CD4-positive, alpha-beta T cell treated with Interleukin-21 for 1 hour (primary cell): ENCODE data around the gene FOSL2.

Experiments
- DNase-seq: peaks from one replicate; pipeline ENCODE4 v3.0.0-alpha.2; 2020

The FOSL2 gene

DNA sequence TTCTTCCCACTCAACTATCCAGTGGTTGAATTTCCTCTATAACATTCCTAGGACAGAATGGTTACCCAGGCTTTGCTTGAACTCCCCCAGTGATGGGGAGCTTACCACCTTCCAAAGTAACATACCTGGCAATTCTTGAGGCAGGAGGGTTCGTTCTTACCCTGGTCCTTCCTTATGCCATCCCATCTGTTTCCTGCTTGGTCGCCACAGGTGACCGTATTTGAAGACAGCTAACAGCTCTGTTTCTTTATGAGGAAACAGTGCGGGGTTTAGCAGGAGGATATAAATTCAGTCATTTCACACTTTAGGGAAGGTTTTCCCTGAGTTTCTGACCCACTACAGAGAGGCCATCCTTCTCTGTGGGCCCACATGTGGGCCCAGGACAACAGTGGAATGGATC lies 42.6 kb downstream of the FOSL2 start:
- DNase-seq = no peak

DNA sequence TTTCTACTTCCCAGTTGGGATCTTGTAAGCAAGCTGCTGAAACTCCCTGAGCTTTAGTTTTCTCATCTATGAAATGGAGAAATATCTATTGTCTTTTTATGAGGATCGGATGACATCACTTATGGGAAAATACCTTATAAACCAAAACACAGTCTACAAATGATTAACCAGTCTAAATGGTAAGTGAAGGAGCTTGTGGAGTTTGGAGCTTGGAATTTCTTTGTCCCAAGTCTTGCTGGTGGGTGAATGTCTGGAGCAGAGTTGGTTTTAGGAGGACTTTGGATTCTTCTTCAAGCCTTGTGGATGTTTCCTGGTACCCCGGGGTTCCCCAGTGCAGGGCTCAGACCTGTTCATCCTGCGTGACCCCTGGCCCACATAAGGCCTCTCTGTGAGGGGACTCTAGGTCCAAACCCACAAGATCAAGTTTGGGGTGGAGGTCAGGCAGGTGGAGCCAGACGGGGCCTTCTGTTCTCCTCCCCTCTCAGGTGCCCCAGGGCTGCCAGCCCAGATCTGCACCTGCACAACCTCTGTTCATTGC lies 43.2 kb downstream of the FOSL2 start:
- no peak for DNase-seq

DNA sequence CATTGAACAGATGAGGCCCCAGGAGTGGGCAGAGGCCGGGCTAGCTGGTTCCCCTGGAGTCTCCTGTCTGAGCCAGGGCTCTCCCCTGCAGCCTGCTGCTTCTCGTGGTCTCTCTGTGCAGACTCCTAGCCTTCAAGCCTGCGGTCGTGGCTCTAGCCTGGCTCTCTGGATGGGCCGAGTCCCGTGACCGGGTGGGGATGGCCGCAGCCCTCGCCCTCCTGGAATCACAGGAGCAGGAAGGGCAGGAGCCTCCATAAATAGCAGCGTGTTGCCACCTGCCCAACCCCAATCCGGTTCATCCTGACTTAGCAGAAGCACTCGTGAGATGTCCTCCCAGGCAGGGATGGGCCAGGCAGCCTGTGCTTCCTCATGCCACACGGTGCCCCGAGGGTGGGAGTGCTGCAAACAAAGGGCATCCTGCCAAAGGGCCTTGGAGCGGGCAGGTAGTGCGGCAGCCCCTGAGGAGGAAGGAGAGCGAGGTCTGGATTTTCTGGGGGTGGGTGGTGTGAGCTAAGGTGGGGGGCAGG lies 43.9 kb downstream of the FOSL2 start:
- no peak for DNase-seq

DNA sequence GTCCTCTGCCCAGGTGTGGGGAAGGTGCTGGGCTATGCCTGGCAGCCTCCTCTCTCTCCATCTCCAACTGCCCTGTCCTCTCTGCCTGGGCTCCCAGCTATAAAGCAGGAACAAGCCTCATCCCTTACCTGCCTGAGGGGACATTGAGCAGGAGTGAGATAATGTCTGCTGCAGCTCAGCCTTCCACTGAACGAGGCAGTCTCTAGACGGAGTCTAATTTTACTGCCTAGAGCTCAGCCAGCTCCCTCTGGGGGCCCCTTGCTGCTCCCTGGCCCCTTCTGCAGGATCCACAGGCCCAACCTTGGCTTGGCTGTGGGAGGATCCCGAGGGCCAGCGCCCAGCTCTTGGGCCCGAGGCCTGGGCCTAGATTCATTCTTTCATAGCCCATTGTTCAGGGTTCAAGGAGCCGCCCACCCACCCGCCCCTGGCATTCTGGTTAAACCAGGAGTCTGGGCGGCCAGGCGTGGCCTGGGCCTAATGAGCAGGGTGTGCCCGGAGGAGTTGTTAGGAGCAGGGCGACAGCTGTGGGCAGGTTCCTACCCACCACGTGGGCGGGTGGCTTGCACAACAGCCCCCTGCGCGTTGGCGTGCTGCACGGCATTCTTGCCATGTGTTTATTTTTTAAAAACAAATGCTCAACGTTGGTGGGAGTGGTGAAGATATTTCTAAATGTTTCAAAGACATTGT lies 44.6 kb downstream of the FOSL2 start:
- DNase-seq = no peak

DNA sequence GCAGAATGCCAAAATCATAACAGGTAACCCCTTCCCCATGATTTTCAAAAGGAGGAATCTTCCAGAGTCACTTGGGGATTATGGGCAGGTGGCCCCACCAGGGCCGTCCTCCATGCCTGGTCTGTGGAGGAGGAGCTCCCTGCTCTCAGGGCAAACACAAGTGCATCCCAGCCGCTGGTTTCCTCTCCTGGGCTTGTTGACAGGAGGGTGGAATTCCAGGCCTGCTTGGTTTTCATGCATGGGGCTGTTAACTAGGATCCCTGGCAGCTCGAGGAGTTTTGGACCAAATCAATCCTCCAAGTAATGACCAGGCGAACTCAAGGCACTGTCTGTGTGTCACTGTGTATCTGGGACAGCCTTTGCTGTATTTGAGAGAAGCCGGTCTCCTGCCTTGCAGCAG lies 45.3 kb downstream of the FOSL2 start:
- DNase-seq = no peak

DNA sequence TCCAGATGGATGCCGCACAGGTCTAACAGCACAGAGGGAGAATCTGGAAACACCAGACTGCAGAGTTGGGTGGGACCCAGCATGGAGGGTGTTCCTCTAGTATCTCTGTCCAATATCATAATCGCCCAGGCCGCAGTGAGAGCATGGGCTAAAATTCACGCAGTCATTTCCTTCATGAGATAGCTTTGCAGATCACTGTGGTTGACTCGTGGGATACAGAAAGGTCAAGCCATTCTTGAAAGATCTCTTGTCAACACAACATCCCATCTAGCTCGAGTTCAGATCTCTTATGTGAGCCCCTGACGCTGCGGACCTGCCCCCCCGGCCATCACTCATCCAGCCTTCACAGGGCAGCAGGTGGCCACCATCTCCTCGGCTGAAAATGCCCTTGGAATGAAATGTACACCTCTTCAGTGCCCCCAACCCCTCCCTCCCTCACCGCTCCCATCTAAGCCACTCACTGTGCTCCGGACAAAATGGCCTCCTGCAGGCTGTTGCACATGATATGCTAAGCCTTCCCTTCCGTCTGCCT lies 45.9 kb downstream of the FOSL2 start:
- DNase-seq = no peak

DNA sequence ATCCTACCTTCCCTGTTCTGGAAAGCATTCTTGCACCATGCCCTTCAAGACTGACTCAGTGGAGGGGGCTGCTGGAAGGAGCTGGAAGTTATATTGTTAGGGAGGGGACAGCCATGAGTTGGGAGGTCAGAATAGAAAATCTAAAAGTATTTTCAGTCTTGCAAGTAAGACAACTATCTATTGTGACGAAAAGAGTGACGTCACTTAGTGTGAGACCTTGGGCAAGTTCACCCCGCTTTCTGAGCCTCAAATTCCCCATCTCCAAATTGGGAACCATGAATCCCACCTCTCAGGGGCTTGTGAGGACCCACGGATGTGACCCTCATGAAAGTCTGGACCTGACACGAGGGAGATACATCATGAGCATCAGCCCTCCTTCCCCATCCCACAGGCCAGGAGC lies 46.5 kb downstream of the FOSL2 start:
- DNase-seq = no peak

DNA sequence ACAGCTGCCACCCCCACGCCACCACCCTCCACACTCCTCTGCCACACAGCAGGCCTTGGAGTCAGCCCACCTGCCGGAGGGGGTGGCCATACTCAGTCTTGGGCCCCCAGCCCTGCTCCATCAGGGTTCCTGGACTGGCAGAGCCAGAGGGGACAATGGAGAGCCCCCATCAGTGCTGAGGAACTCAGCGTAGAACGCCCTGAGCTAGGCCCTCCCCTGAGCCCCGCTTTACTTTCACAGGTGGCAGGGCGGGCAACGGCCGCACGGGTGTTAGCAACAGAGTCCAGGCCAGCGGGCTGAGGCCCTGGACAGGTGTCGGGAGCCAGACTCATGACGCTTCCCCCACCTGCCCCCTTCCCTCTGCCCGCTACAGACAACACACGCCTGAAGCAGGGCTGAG lies 47.1 kb downstream of the FOSL2 start:
- DNase-seq = no peak

DNA sequence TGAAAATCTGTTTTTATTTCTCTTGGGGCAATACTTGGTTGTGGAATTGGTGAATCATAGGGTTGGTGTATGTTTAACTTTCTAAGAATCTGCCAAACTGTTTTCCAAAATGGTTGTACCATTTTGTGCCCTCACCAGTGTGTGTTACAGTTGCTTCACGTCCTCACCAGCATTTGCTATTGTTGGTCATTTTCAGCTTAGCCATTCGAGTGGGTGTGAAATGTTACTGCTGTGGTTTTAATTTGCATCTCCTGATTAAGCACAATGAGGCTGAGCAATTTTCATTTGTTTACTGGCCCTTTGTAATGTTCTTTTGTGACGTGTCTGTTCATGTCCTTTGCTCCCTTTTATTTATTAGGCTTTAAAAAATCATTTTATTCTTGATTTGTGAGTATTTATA lies 49.7 kb downstream of the FOSL2 start:
- no peak for DNase-seq

DNA sequence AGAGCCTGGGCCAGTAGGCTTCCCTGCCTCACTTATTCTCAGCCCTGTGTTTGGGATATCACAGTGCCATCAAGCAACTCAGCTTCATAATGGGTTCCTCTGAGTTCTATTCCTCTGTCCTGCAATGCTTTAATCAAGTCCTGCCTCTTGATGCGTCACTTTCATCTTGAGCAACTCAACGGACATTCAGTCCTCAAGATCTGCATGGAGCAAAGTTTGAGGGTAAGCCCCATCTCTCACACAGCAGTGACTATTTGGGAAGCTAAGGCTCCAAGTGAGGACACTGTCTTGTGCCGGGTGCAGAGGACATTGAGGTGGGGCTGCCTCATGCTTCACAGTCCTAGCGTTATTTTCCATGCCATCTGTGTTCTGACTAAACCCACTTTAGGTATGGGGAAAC lies 52.3 kb downstream of the FOSL2 start:
- no peak for DNase-seq

DNA sequence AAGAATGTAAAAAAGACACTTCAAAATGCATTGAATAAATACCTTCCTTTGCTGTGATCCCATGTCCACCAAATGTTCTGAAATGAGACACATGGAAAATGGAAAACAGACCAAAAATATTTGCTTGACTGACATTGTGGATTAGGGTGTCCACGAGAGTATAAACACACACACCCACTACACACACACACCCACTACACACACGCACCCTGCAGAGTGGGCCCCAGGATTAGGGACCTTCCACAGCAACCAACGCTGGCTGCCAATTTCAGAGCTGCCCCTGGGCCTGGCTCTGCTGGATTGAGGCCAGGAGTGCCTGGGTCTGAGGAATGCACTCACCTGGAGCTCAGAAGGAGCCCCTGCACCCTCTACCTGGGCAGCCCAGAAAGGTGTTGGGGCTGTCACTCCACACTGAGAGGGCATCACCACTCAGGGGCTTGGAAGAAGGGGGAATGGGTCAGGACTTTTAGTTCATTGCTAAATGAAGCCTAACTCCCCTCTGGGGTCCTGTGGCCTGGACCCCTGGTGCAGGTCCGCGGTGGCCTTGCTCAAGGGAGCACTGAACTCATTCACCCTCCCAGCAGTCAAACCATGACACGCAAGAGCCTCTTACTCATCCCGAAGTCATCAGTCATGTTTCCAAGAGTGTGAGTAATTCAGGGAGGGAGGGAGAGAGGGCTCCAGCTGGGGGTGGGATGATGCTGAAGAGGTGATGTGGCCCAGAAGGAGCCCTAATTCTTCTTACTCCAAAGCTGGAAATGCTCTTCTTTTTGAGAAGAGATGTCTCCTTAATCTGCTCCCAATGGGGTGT lies 53.0 kb downstream of the FOSL2 start:
- DNase-seq = no peak

DNA sequence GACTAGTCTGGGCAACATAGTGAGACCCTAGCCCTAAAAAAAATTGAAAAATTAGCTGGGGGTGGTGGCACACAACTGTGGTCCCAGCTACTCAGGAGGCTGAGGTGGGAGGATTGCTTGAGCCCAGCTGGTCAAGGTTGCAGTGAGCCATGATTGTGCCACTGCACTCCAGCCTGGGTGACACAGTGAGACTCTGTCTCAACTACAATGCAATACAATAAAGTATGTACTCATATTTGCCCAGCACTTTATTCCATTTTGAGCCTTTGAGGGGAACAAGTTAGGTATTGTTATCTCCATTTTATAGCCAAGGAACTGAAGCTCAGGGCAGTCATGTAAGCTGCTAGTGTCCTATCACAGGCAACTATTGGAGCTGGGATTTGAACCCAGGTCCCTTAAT lies 53.9 kb downstream of the FOSL2 start:
- DNase-seq = no peak

DNA sequence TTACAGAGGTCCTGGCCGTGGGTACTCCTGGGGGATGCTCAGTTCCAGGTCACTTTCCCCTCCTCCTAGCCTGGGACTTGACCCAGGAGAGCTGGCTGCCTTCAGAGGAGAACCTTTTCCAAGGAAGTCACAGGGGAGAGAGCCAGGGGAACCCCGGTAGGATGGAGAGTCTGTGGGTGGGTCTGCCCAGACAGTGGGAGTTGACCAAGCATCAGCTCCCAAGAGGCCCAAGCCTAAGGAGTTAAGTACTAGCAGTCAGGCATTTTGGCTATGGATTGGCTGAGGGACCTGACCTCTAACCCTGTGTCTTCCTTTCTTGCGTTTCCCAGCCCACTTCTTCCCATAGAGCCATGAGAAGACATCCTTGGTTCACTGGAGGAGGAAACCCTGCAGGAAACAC lies 54.4 kb downstream of the FOSL2 start:
- DNase-seq = no peak

DNA sequence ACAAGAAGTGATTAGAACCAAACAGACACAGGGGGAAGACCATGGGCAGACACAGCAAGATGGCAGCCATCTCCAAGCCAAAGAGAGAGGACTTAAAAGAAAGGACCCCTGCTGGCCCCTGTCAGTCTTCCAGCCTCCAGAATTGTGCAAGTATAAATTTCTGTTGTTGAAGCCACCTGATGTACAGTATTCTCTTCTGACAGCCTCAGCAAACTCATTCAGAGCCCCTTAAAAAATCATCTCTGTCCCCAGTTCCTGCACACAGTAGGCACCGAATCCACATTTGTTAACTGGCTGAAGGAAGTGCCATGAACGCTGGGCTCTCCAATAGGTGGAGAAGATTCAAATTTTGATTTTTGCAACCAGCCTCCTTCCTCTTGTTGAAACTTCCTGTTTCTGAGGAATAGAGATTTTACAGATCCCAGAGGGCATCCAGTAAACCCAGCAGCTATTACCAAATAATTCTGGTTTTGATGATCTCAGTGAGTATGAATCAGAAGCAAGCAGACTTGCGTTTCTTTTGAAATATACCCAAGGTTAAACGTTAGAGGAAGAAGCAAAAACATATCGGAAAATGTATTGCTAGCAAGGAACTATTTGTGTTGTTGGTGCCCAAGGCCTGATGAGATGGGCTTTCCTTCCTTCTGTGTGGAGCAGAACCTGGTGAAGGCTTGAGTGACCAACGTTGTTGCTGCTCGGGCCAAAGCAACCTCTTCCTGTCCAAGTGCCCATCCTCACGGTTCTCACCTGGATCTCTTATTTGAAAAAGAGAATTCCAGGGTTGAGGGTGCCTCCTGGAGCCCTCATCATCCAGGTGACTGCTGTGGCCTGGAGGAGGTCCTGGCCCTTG lies 55.5 kb downstream of the FOSL2 start:
- DNase-seq = peak; percentile 17

DNA sequence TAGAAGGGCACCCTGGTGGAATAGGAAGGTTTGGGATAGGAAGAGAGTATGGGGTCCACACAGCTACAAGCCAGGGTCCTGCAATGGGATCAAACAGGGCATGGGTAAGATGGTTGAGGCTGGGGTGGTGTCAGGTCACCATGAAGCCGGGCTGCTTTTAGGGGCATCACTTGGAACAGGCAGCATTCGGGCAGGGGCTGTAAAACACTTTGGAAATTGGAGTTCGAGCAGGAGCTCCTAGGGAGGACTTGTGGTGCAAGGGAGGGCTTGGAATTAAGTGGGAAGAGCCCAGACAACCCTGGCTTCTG lies 56.1 kb downstream of the FOSL2 start:
- no peak for DNase-seq

DNA sequence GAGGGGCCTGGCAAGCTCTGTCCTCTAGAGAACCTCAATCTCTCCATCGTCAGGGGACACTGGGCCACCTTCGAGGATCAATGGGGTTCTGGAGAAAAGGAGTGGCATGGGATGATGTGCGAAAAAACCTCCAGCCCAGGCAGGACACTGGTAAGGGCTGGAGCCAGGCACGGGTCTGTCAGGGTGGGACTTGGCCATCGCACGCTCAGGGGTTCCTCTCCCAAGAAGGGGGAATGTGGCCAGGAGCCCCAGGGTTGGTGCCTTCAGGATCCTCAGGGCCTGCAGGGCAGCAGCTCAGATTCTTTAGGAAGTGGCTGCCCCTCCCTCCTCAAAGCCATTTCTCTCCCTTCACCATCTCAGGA lies 56.4 kb downstream of the FOSL2 start:
- DNase-seq = no peak

DNA sequence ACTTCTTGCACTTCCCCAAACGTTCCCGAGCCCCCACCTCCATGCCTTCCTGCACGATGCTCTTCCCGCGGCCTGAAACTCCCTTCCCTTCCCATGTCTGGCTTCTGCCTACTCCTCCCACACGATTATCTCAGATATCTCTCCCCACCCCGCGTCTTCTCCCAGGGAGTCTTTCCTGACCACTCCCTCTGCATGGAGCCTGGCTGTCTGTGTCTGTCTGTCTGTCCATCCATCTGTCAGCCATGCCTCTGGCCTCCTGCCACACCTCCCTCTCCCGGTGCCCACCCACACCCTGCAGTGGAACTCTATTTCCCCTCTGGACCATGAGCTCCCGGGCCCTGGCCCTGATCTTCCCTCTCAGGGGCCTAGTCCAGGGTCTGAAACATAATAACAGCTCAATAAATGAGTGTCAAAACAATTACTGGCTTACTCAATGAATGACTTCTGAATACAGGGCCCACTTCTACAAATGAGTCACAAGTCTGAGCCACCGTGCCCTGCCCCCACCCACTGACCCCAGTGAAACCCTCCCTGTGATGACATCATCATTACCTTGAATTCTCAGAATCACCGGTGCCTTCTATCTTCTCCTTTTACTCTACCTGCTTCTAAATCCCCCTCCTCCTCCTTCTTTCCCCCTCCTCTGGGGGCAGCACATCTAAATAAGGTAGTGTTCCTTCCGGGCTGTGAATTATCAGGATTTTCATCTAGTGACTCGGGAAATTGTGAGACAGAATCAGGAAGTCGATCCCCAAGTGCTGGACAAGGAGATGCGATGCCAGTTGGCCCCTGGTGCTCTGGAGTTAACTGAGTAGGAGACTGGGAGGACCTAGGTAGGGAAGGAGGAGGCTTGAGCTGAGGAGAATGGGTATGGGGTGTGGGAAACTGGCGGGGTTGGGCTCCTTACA lies 57.1 kb downstream of the FOSL2 start:
- DNase-seq = no peak

DNA sequence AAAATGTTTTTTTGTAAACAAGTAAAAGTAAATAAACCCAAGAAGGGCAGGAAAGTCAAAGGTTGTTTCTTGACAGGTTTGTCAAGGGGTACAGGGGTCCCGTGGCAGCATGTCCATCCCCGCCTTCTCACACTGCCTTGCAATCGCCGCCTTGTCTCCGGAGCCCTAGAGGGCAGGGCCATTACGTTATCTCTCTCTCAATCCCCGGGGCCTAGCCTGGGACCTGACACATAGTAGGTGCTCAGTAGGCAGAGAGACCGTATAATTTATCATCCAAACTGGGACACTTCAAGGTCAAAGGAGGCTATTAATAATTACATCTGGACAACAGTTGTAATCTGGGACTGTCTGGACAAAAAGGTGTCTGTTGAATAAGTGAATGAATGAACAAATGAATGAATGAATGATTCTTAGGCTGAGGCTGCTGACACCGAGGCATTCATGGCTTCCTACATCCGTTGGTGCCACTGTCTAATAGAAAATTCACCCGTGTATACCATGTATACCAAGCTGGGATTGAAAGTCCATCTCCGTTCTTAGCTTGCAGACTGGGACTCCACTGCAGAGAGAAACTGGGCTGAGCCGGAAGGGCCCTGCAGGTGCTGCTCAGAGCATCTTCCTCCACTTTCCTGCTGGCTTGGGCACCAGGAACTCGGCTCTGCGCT lies 58.4 kb downstream of the FOSL2 start:
- DNase-seq = no peak

DNA sequence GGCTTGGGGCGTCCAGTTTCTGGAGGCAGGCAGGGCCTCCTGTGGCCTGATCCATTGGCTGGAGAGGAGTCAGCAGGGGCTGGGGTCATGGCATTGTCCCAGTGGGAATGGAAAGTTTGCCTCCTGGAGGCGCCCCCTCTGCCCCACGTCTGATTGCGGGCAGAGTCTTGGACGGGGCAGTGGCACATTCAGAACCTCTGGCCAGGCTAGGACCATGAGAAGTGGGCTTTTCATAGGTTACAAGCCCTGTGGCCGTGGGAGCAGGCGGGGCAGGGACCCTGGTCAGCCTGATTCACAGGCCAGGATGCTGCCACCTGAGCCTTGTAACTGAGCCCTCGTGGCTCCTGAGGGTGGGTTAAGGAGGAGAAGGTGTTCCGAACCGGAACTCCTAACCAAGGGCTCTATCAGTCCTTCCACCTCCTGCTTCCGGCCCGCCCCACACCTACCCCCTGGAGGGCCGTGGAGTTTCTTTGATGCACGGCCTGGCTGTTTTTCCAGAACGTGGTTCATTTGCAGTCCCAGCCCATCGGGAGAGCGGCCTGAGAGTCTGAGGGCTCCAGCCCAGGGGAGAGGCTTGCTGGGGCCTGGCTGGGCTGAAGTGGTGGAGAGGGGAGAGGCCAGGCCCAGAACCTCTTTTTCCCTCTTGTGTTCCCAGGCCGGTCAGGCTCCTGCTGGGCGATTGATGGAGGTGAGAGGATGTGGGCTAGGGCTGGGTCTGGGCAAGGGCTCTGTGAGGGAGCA lies 59.3 kb downstream of the FOSL2 start:
- no peak for DNase-seq

DNA sequence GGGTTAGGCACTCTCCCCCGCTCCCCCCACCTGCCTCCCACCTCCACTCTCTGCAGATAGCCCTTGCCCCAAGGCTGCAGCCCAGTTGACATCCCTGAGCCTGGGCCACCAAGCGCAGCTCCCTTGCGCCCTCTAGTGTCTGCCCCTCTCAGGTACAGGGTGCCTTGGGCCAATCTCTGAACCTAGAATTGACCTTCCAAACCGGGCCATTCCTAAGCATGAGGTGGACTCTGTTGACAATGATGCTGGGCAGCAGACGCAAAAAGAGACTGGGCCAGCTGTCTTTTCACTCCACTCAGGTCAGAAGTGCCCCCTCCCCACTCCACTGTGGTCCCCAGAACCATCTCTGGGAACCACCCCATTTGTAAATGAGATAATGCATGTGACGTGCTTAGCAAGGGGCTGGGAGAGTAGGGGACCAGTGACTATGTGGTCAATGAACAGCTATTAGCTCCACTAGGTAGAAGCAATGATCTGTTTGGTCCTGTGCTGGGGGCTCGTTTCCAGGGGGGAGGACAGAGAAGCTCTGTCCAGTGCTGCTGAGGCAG lies 60.0 kb downstream of the FOSL2 start:
- peak; percentile 74 for DNase-seq

DNA sequence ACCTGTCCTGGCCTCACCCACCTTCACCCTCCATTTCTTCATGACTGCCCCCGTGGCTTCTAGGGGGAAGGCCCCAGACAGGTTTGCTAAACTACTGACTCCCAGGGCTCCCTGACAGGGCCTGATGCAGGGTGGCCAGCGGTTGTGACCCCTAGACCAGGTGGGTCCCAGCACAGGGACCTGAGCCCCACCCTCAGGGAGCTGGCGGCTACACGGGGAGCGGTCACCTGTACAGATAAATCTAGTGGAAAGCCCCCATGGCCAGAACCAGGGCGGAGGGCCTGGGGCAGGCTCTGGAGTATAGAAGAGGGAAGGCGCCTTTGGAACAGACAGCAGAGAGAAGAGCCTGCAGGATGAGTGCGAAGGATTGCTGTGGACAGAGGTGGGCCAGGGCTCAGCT lies 60.7 kb downstream of the FOSL2 start:
- no peak for DNase-seq
